ENCODE data around the gene SMURF2. TPM values are rescaled to one million over a fixed set of nuclear protein-coding genes. Genes with fewer than 3 reads are reported as not detected.

Gene SMURF2
- total RNA-seq, 1 experiment from 2014 or later: 24.7 TPM

GRCh38 chr17:64686705-64687104, 24.6 kb upstream of the SMURF2 start:
- Histone ChIP-seq H3K9me3 (ENCODE audit: low read depth, low read length, poor library complexity, severe bottlenecking) (no peaks in the 10 kb centered on the region), H3K4me3 (ENCODE audit: low read depth, low read length, poor library complexity, severe bottlenecking) (no peak overlapping the region), H3K4me1 (ENCODE audit: insufficient read depth, low read length, poor library complexity, severe bottlenecking) (no peaks in the 10 kb centered on the region), H3K36me3 (ENCODE audit: insufficient read depth, low read length, poor library complexity, severe bottlenecking) (no peaks in the 10 kb centered on the region), H3K27me3 (replicated peaks; ENCODE audit: insufficient read depth, low read depth, low read length, poor library complexity) (no peaks in the 10 kb centered on the region), H3K27ac (ENCODE audit: low read depth, low read length, poor library complexity, severe bottlenecking) (no peak overlapping the region)
- CTCF ChIA-PET: no interaction called here
- BruUV-seq (replicated peaks): no TSS peak
- POLR2A ChIA-PET (ENCODE audit: low non-redundant PET): no interaction called here
- DNase-seq (ENCODE audit: low spot score): no peak
- intact Hi-C loops (cut with micrococcal nuclease; ENCODE audit: unreplicated experiment): no loop called here
- TF ChIP-seq, protein P1, sequence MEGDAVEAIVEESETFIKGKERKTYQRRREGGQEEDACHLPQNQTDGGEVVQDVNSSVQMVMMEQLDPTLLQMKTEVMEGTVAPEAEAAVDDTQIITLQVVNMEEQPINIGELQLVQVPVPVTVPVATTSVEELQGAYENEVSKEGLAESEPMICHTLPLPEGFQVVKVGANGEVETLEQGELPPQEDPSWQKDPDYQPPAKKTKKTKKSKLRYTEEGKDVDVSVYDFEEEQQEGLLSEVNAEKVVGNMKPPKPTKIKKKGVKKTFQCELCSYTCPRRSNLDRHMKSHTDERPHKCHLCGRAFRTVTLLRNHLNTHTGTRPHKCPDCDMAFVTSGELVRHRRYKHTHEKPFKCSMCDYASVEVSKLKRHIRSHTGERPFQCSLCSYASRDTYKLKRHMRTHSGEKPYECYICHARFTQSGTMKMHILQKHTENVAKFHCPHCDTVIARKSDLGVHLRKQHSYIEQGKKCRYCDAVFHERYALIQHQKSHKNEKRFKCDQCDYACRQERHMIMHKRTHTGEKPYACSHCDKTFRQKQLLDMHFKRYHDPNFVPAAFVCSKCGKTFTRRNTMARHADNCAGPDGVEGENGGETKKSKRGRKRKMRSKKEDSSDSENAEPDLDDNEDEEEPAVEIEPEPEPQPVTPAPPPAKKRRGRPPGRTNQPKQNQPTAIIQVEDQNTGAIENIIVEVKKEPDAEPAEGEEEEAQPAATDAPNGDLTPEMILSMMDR (conservative IDR thresholded peaks at IDR 0.05; ENCODE audit: low read depth, low read length): no peak
- no peak for TF ChIP-seq EZH2 (IDR thresholded peaks at IDR 0.05; ENCODE audit: borderline replicate concordance, low read depth, low read length, poor library complexity, severe bottlenecking)

DNA sequence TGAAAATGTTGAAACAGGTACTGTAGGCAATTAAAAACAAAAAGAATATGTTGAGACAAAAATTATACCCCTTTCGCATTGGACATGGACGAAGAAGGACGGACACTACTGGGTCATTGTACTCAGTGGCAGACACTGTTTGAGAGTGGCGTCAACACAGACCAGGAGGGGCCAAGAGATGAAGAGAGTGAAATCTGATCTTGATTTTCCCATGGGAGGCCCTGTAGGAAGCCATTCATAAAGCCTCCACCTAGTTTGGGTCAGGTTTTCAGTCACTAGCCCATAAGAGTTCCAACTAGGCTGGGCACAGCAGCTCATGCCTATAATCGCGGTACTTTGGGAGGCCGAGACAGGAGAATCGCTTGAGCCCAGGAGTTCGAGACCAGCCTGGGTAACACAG, 23.6 kb upstream of the SMURF2 start:
- no peaks in the 10 kb centered on the region for H3K4me1 ChIP-seq (ENCODE audit: insufficient read depth, low read length, poor library complexity, severe bottlenecking)
- no peak for DNase-seq (ENCODE audit: low spot score)
- POLR2A ChIA-PET (ENCODE audit: low non-redundant PET): no interaction called here
- no peaks in the 10 kb centered on the region for H3K27me3 ChIP-seq (replicated peaks; ENCODE audit: insufficient read depth, low read depth, low read length, poor library complexity)
- H3K9me3 ChIP-seq (ENCODE audit: low read depth, low read length, poor library complexity, severe bottlenecking): no peaks in the 10 kb centered on the region
- intact Hi-C loops (cut with micrococcal nuclease; ENCODE audit: unreplicated experiment): no loop called here
- no peak overlapping the region for H3K4me3 ChIP-seq (ENCODE audit: low read depth, low read length, poor library complexity, severe bottlenecking)
- H3K27ac ChIP-seq (ENCODE audit: low read depth, low read length, poor library complexity, severe bottlenecking): no peak overlapping the region
- no TSS peak for BruUV-seq (replicated peaks)
- TF ChIP-seq, protein P1 (conservative IDR thresholded peaks at IDR 0.05; ENCODE audit: low read depth, low read length): no peak
- no peak for TF ChIP-seq EZH2 (IDR thresholded peaks at IDR 0.05; ENCODE audit: borderline replicate concordance, low read depth, low read length, poor library complexity, severe bottlenecking)
- CTCF ChIA-PET: no interaction called here
- no peaks in the 10 kb centered on the region for H3K36me3 ChIP-seq (ENCODE audit: insufficient read depth, low read length, poor library complexity, severe bottlenecking)

DNA sequence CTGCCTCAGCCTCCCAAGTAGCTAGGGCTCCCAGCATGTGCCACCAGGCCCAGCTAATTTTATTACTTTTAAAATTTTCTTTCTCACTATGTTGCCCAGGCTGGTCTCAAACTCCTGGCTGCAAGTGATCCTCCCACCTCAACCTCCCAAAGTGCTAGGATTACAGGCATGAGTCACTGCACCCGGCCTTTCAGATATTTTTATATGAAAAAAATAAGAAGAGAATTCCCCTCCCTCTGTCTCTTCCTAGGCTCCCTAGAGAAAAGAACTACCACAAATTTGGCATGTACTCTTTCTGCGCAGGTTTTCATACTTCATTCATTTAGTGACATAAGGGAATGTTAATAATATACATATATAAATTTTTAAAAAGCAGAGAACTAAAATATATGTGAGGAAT, 21.7 kb upstream of the SMURF2 start:
- POLR2A ChIA-PET (ENCODE audit: low non-redundant PET): no interaction called here
- CTCF ChIA-PET: no interaction called here
- no TSS peak for BruUV-seq (replicated peaks)
- no peak for DNase-seq (ENCODE audit: low spot score)
- intact Hi-C loops (cut with micrococcal nuclease; ENCODE audit: unreplicated experiment): no loop called here
- Histone ChIP-seq H3K9me3 (ENCODE audit: low read depth, low read length, poor library complexity, severe bottlenecking) (no peaks in the 10 kb centered on the region), H3K4me3 (ENCODE audit: low read depth, low read length, poor library complexity, severe bottlenecking) (no peak overlapping the region), H3K27me3 (replicated peaks; ENCODE audit: insufficient read depth, low read depth, low read length, poor library complexity) (no peaks in the 10 kb centered on the region), H3K36me3 (ENCODE audit: insufficient read depth, low read length, poor library complexity, severe bottlenecking) (no peaks in the 10 kb centered on the region), H3K4me1 (ENCODE audit: insufficient read depth, low read length, poor library complexity, severe bottlenecking) (no peaks in the 10 kb centered on the region), H3K27ac (ENCODE audit: low read depth, low read length, poor library complexity, severe bottlenecking) (no peak overlapping the region)
- TF ChIP-seq, protein P1 (conservative IDR thresholded peaks at IDR 0.05; ENCODE audit: low read depth, low read length): no peak
- TF ChIP-seq EZH2 (IDR thresholded peaks at IDR 0.05; ENCODE audit: borderline replicate concordance, low read depth, low read length, poor library complexity, severe bottlenecking): no peak

Data from A673 (cell line).